Thoracic aorta (tissue), 2 donors: ENCODE results near the gene TMEM52B. TPM values are rescaled to one million over a fixed set of nuclear protein-coding genes. Genes with fewer than 3 reads are reported as not detected.

Experiments
- ATAC-seq: fragments of 150-250 bp; one replicate; pipeline ENCODE4 v1.8.0; 2017; ENCODE audit warnings: low read depth; ENCODE audit not compliant: insufficient number of reproducible peaks, low FRiP score
- DNase-seq: peaks from one replicate; pipeline ENCODE4 v3.0.0-alpha.2; 2020; ENCODE audit warnings: low spot score
- H3K27ac ChIP-seq, 2 donors: fragments of 200-600 bp; sonication (generic); 1 replicate in 1 of 2; 2 replicates in 1 of 2; pipeline ENCODE4 v1.5.1; 2016; ENCODE audit warnings: mild to moderate bottlenecking in 2 of 2, moderate library complexity in 2 of 2
- H3K27me3 ChIP-seq: fragments of 200-600 bp; sonication (generic); replicated peaks from 2 replicates; pipeline ENCODE4 v1.6.0; 2016; ENCODE audit warnings: mild to moderate bottlenecking; ENCODE audit not compliant: insufficient read depth
- H3K36me3 ChIP-seq: fragments of 200-600 bp; sonication (generic); one replicate; pipeline ENCODE4 v1.5.1; 2016
- H3K4me1 ChIP-seq, 2 donors: fragments of 200-600 bp; sonication (generic); 1 replicate in 1 of 2; 2 replicates in 1 of 2; pipeline versions ENCODE4 v1.5.1 to v1.6.0; 2016; ENCODE audit warnings: low read depth in 2 of 2, mild to moderate bottlenecking in 1 of 2; ENCODE audit not compliant: control insufficient read depth in 1 of 2
- H3K4me3 ChIP-seq: fragments of 200-600 bp; sonication (generic); 2 replicates; pipeline ENCODE4 v1.5.1; 2016; ENCODE audit warnings: mild to moderate bottlenecking
- H3K9me3 ChIP-seq: fragments of 200-600 bp; sonication (generic); 2 replicates; pipeline ENCODE4 v1.5.1; 2016
- CTCF ChIP-seq: fragments of 200-600 bp; sonication (generic); IDR thresholded peaks from one replicate; pipeline ENCODE4 v1.5.1; 2019; ENCODE audit warnings: antibody characterized with exemption
- total RNA-seq, 2 donors: library from RNA; depleted of rRNA; stranded (reverse); fragments of >200 nt; gene quantifications; one replicate each; pipeline versions ENCODE4 v1.1.0 to v1.2.3, GENCODE V29; 2016

Gene TMEM52B
- total RNA-seq, 2 donors from 2014 or later, result 2.8 TPM; not detected in 1

GRCh38 chr12:10238526-10238925, 59.7 kb downstream of the TMEM52B start:
- no peak for DNase-seq
- Histone ChIP-seq H3K9me3 (no peaks in the 10 kb centered on the region), H3K36me3 (no peaks in the 10 kb centered on the region), H3K4me3 (no peak overlapping the region), H3K27me3 (no peaks in the 10 kb centered on the region), H3K27ac (no peak overlapping the region), H3K4me1 (no peaks in the 10 kb centered on the region)
- no peak for TF ChIP-seq CTCF
- ATAC-seq, result no peak

GRCh38 chr12:10241290-10241689, 62.5 kb downstream of the TMEM52B start:
- no peak overlapping the region for H3K27ac ChIP-seq
- no peaks in the 10 kb centered on the region for H3K27me3 ChIP-seq
- TF ChIP-seq CTCF, result no peak
- no peak overlapping the region for H3K4me3 ChIP-seq
- ATAC-seq, result no peak
- DNase-seq, result no peak
- H3K4me1 ChIP-seq, result no peaks in the 10 kb centered on the region
- no peaks in the 10 kb centered on the region for H3K9me3 ChIP-seq
- H3K36me3 ChIP-seq, result no peaks in the 10 kb centered on the region

Other genes with a start within 250 kb of the TMEM52B start
- gene CLEC2A, start 246.7 kb upstream of the TMEM52B start, total RNA-seq, result not detected
- 1 to 10 TPM in 1 of 2 donors, under 1 TPM in 1; 0.42 to 1.1 TPM for gene CLEC12A, start 207.6 kb upstream of the TMEM52B start, total RNA-seq
- gene CLEC1B, start 179.9 kb upstream of the TMEM52B start, total RNA-seq, result not detected
- gene CLEC12B, start 168.4 kb upstream of the TMEM52B start, total RNA-seq, result not detected
- gene CLEC9A, start 148.3 kb upstream of the TMEM52B start, total RNA-seq, result not detected
- 1 to 10 TPM; 3.7 to 5.1 TPM for gene CLEC1A, start 80.0 kb upstream of the TMEM52B start, total RNA-seq
- 10 to 100 TPM; 22.6 to 24.3 TPM for gene CLEC7A, start 48.8 kb upstream of the TMEM52B start, total RNA-seq
- gene OLR1, start 6.9 kb upstream of the TMEM52B start, total RNA-seq, result 1 to 10 TPM; 1.4 to 2.8 TPM
- gene GABARAPL1, start 33.8 kb downstream of the TMEM52B start, total RNA-seq, result 100 to 1,000 TPM in 1 of 2 donors, 10 to 100 TPM in 1; 86.1 to 114 TPM
- gene KLRD1, start 128.8 kb downstream of the TMEM52B start, total RNA-seq, result 10 to 100 TPM in 1 of 2 donors, 1 to 10 TPM in 1; 1.9 to 13.0 TPM
- gene KLRK1, start 211.0 kb downstream of the TMEM52B start, total RNA-seq, result 1 to 10 TPM; 1.2 to 4.5 TPM
- 1 to 10 TPM in 1 of 2 donors, under 1 TPM in 1; 0.54 to 4.2 TPM for gene KLRC4, start 230.7 kb downstream of the TMEM52B start, total RNA-seq
- under 1 TPM in 1 of 2 donors, not detected in 1; 0.68 TPM for gene KLRC3, start 241.6 kb downstream of the TMEM52B start, total RNA-seq